ENCODE data around the gene IFNA21.
"Not testable (repeated sequence)": the region's sequence is repeated elsewhere in the genome, so short reads cannot be mapped to it uniquely, and the experiment has no call there.

IFNA21 gene

DNA sequence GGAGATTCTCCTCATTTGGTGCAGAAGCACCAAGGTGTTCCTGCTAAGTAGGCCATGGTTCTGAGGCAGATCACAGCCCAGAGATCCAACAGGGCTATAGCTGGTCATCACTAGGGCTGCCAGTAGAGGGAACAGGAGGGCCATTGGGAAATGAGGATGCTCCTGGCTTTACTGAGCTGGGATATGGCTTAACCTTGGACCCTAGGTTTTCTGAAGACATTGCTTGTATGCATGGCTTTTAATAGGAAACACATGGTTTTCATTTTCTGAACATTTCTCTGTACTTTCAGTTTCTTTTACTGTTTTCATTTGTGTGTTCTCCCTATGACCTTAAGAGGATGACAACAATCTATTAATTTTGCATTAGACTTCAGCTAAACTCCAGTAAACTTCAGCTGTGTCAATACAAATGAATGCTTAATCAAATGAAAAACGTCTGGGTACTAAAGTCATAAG is 25.0 kb downstream of the IFNA21 start, which contains the start of gene IFNW1:
Gene IFNW1, minus strand, starts transcription at position 406 of the 456 bp plus-strand sequence. Its CDS starts 262 bp downstream, at position 144.
- DNase-seq (ENCODE audit: low read depth in 3 of 3): no peak

- DNase-seq (ENCODE audit: low read depth in 3 of 3): no peak
Observed at GRCh38 chr9:21137020-21137419, 29.4 kb downstream of the IFNA21 start.

DNA sequence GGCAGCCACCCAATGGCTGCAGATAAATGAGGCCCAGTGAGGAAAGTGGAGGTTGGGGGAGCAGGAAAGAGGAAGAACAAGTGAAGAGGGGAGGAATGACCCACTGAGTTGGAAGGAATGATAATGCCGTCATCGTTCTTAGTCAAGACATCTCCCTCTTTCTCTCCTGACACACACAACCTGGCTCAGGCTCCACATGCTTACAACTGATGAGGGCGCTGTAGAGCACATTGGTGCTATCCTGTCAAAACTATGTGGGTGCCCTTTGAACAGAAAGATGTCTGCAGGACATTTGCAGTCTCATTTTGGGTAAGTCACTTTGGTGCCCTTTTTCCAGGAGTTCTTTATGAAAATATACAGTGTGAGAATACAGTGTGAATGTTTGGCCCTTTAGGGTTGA is 30.7 kb downstream of the IFNA21 start:
- DNase-seq (ENCODE audit: low read depth in 3 of 3): no peak

DNA sequence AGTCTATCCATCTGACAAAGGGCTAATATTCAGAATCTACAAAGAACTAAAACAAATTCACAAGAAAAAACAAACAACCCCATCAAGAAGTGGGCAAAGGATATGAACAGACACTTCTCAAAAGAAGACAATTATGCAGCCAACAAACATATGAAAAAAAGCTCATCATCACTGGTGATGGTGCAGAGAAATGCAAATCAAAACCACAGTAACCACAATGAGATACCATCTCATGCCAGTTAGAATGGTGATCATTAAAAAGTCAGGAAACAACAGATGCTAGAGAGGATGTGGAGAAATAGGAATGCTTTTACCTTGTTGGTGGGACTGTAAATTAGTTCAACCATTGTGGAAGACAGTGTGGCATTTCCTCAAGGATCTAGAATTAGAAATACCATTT is 38.3 kb downstream of the IFNA21 start:
- not testable (repeated sequence) for DNase-seq (ENCODE audit: low read depth in 3 of 3)

GRCh38 chr9:21121595-21122251 is 44.7 kb downstream of the IFNA21 start:
- DNase-seq (ENCODE audit: low read depth in 3 of 3): no peak

DNA sequence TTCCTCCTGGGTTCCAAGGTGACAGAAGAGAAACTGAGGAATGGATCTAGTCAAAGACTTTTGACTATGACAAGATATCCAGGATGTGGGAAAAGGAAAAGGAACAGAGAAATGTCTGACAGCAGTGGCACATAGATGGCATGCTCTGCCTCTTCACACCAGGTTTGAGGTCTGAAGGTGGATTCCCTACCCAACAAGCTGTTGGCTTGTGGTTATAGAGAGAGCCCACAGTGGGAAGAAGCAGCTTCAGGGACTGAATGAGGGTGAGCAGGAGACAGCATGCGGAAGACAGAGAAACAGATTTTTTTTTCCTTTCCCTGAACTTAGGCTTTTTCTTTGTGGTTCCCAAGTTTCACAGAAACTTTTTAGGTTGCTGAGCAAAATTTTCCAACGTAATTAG is 45.4 kb downstream of the IFNA21 start:
- no peak for DNase-seq (ENCODE audit: low read depth in 3 of 3)

GRCh38 chr9:21119093-21119770 is 47.2 kb downstream of the IFNA21 start:
- DNase-seq (ENCODE audit: low read depth in 3 of 3): no peak

Measured in stimulated activated CD4-positive, alpha-beta T cell treated with anti-CD3 and anti-CD28 coated beads, TNF-alpha, amount 100 ng/mL, for 48 hours (primary cell).